Gastrocnemius medialis (tissue), 4 donors: ENCODE data around the gene FAM89A. TPM values are rescaled to one million over a fixed set of nuclear protein-coding genes. Genes with fewer than 3 reads are reported as not detected.

Source experiments
- ATAC-seq, 2 donors: fragments of 150-250 bp; one replicate each; pipeline ENCODE4 v1.9.1; 2016
- DNase-seq, 2 donors: peaks; one replicate each; pipeline ENCODE4 v3.0.0-alpha.2; 2019
- H3K27ac ChIP-seq, 4 donors: fragments of 200-600 bp; sonication (generic); 1 replicate in 1 of 4; 2 replicates in 3 of 4; pipeline ENCODE4 v1.5.1; 2016 to 2018; ENCODE audit warnings: mild to moderate bottlenecking in 2 of 4, moderate library complexity in 1 of 4
- H3K27me3 ChIP-seq, 3 donors: fragments of 200-600 bp; sonication (generic) in 2 of 3; 1 replicate in 1 of 3; 2 replicates in 2 of 3; pipeline versions ENCODE4 v1.5.1 to v1.6.0; 2016 to 2019; ENCODE audit warnings: mild to moderate bottlenecking in 1 of 3, moderate library complexity in 1 of 3
- H3K36me3 ChIP-seq, 2 donors: fragments of 200-600 bp; sonication (generic) in 1 of 2; one replicate each; pipeline ENCODE4 v1.5.1; 2017 to 2018
- H3K4me1 ChIP-seq, 2 donors: fragments of 200-600 bp; sonication (generic) in 1 of 2; one replicate each; pipeline ENCODE4 v1.5.1; 2016 to 2017; ENCODE audit warnings: mild to moderate bottlenecking in 2 of 2
- H3K4me3 ChIP-seq, 4 donors: fragments of 200-600 bp; sonication (generic) in 3 of 4; 1 replicate in 1 of 4; 2 replicates in 3 of 4; pipeline ENCODE4 v1.5.1; 2016 to 2019; ENCODE audit warnings: mild to moderate bottlenecking in 2 of 4
- H3K9me3 ChIP-seq, 3 donors: fragments of 200-600 bp; sonication (generic) in 2 of 3; 1 replicate in 1 of 3; 2 replicates in 2 of 3; pipeline ENCODE4 v1.5.1; 2016 to 2019
- CTCF ChIP-seq, 5 experiments: fragments of 450-650 bp in 3 of 5; fragments of 200-600 bp in 2 of 5; sonication (generic) in 2 of 5; IDR thresholded peaks in 4 of 5; conservative IDR thresholded peaks in 1 of 5; 1 replicate in 4 of 5; 2 replicates in 1 of 5; pipeline ENCODE4 v1.5.1; 2016 to 2019; ENCODE audit warnings: antibody characterized with exemption in 5 of 5, mild to moderate bottlenecking in 3 of 5, moderate library complexity in 3 of 5
- POLR2A ChIP-seq, 2 donors: fragments of 450-650 bp; IDR thresholded peaks; one replicate each; pipeline ENCODE4 v1.6.1; 2017; ENCODE audit warnings: antibody characterized with exemption in 2 of 2, mild to moderate bottlenecking in 2 of 2, moderate library complexity in 2 of 2
- in situ Hi-C, 4 donors: fragments of 200-750 bp; cut with MboI; loops; one replicate each; pipeline versions ENCODE4 v1.15.0 to v1.8.0; 2017; ENCODE audit warnings: low sequenced_read_pairs in 4 of 4
- intact Hi-C: fragments of 100-400 bp; cut with DNase I; formaldehyde crosslinking; loops from one replicate; pipeline ENCODE4 v1.15.1; 2023; ENCODE audit warnings: low total_unique reads
- total RNA-seq, 4 donors: library from RNA; depleted of rRNA; stranded (reverse); fragments of >200 nt; gene quantifications; one replicate each; pipeline versions ENCODE4 v1.1.0 to v1.2.3, GENCODE V29; 2016

The FAM89A gene
- total RNA-seq, 4 donors from 2014 or later = 2.1 to 8.6 (median 5.3) TPM

DNA sequence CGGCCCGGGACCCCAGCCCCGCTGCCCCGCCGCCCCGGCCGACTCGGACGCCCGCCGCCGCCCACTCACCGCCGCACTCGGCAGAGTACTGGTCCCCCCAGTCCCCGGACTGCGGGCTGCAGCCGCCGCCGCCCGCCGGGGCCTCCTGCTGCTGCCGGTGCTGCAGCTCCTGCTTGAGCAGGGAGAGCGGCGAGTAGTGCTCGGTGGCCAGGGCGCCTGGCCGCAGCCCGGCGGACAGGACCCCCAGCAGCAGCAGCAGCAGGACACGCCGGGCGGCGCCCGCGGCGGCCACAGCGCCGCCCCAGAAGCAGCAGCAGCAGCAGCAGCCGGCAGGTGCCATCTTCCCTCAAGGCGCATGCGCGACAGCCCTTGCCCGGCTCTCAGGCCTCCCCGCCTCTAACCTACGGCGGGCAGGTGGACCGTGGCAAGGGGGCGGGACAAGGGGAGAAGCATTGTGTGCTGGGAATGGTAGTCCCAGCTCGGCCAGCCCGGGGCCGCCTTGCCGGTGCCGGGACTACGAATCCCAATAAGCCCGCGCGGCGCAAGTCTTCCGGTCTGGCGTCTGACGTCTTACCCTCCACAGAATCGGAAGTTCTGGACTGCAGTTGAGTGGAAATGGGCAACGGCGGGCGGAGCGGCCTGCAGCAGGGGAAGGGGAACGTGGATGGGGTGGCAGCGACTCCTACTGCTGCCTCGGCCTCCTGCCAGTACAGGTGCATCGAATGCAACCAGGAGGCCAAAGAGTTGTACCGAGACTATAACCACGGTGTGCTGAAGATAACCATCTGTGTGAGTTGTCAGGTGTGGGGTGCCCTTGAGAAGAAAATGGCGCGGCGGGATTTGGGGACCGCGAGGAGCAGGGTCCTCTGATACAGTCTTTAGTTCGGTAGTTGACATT, 61.3 kb downstream of the FAM89A start, which contains the start of the genes ARV1 and TTC13:
TSS of gene ARV1 (plus strand) at position 604 of the 898 bp plus-strand sequence. CDS start at position 616, 12 bp downstream.
TSS of gene TTC13 (minus strand) at position 371 of the 898 bp plus-strand sequence. CDS start at position 340, 31 bp downstream.
- Histone ChIP-seq H3K27ac (peak within 1 kb of the TSS; percentile 71 to 82 (median 78)), H3K4me3 (peak within 1 kb of the TSS; percentile 84 to 96 (median 88)), H3K9me3 (no peaks in the 10 kb centered on the region), H3K27me3 (no peaks in the 10 kb centered on the region), H3K36me3 (no peaks in the 10 kb centered on the region), H3K4me1 (peaks cover 17 to 24% of the 10 kb centered on the region in 2 donors)
- in situ Hi-C loops (loop anchor here in 2 of 4 donors (25.0 kb wide), 2 partner anchors 234 to 634 kb away; no protein-coding TSS in a partner anchor), intact Hi-C loops (loop anchor here (2.0 to 5.0 kb wide), 4 partner anchors 112 to 336 kb away; partner anchors contain the start of gene COG2)
- TF ChIP-seq CTCF (IDR thresholded peaks at IDR 0.05 in 4 of 5, conservative IDR thresholded peaks at IDR 0.05 in 1 of 5) = peak in 4 of 5 experiments; percentile 8 to 29 (median 23)
- TF ChIP-seq POLR2A (IDR thresholded peaks at IDR 0.05) = peak; percentile 48 to 56
- DNase-seq = peak; percentile 98
- ATAC-seq = peak; percentile 96 to 97

- in situ Hi-C loops (loop anchor here in 2 of 4 donors (25.0 kb wide), 2 partner anchors 234 to 634 kb away; no protein-coding TSS in a partner anchor), intact Hi-C loops (loop anchor here (2.0 to 5.0 kb wide), 4 partner anchors 111 to 335 kb away; partner anchors contain the start of gene COG2)
- H3K36me3 ChIP-seq = no peaks in the 10 kb centered on the region
- TF ChIP-seq POLR2A (IDR thresholded peaks at IDR 0.05) = no peak
- no peak for TF ChIP-seq CTCF (IDR thresholded peaks at IDR 0.05 in 4 of 5, conservative IDR thresholded peaks at IDR 0.05 in 1 of 5)
- peak; percentile 5 to 15 for ATAC-seq
- H3K4me1 ChIP-seq = peaks cover 17 to 24% of the 10 kb centered on the region in 2 donors
- H3K27ac ChIP-seq = peak overlapping the region; percentile 27 to 82 (median 68)
- no peaks in the 10 kb centered on the region for H3K27me3 ChIP-seq
- no peaks in the 10 kb centered on the region for H3K9me3 ChIP-seq
- H3K4me3 ChIP-seq = peak overlapping the region; percentile 84 to 96 (median 88)
- peak in 1 of 2 donors; percentile 24 for DNase-seq
Observed at GRCh38 chr1:230977761-230978490, 62.1 kb downstream of the FAM89A start.

- peak overlapping the region; percentile 27 to 82 (median 68) for H3K27ac ChIP-seq
- no peak for TF ChIP-seq CTCF (IDR thresholded peaks at IDR 0.05 in 4 of 5, conservative IDR thresholded peaks at IDR 0.05 in 1 of 5)
- no peak for TF ChIP-seq POLR2A (IDR thresholded peaks at IDR 0.05)
- in situ Hi-C loops = loop anchor here in 2 of 4 donors (25.0 kb wide), 2 partner anchors 235 to 635 kb away; no protein-coding TSS in a partner anchor
- ATAC-seq (no peak), DNase-seq (no peak)
- no peaks in the 10 kb centered on the region for H3K36me3 ChIP-seq
- peak overlapping the region in 3 of 4 donors; percentile 88 to 96 (median 88) for H3K4me3 ChIP-seq
- intact Hi-C loops = loop anchor here (5.0 kb wide), 1 partner anchor 180 kb away; no protein-coding TSS in a partner anchor
- H3K4me1 ChIP-seq = peaks cover 17 to 24% of the 10 kb centered on the region in 2 donors
- no peaks in the 10 kb centered on the region for H3K9me3 ChIP-seq
- H3K27me3 ChIP-seq = no peaks in the 10 kb centered on the region
Observed at GRCh38 chr1:230976825-230977747, 63.0 kb downstream of the FAM89A start.
